Globus pallidus (tissue), 1 donor: ENCODE results near the gene TIMM21.
A peak's percentile ranks its signal among the peaks of the same experiment; 100 is the strongest.

Experiments
- DNase-seq: peaks from one replicate; pipeline ENCODE4 v3.0.0-alpha.2; 2015; ENCODE audit warnings: low spot score

The TIMM21 gene, protein sequence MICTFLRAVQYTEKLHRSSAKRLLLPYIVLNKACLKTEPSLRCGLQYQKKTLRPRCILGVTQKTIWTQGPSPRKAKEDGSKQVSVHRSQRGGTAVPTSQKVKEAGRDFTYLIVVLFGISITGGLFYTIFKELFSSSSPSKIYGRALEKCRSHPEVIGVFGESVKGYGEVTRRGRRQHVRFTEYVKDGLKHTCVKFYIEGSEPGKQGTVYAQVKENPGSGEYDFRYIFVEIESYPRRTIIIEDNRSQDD

GRCh38 chr18:74147779-74148542 is at the start of gene TIMM21, which contains the start of gene FBXO15:
TIMM21 (plus strand) TSS chr18:74148523; CDS start chr18:74148809, 286 bp downstream.
FBXO15 (minus strand) TSS chr18:74147834; CDS start chr18:74147785, 49 bp downstream.
- peak; percentile 95 for DNase-seq

GRCh38 chr18:74108460-74108859 is 39.9 kb upstream of the TIMM21 start:
- no peak for DNase-seq

DNA sequence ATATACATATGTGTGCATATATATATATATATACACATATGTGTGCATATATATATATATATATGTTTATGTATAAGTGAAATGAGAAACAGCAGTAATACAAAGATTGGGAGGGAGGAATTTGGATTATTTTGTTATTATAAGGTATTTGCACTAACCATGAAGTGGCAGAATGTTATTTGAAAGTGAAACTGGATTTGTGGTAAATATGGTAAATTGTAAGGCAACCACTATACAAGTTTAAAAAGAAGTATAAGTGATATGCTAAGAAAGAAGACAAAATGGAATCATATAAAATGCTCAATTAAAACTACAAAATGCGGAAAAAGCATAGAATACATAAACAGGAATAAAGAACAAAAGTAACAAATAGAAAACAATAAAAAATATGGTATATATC is 38.2 kb upstream of the TIMM21 start:
- no peak for DNase-seq

DNA sequence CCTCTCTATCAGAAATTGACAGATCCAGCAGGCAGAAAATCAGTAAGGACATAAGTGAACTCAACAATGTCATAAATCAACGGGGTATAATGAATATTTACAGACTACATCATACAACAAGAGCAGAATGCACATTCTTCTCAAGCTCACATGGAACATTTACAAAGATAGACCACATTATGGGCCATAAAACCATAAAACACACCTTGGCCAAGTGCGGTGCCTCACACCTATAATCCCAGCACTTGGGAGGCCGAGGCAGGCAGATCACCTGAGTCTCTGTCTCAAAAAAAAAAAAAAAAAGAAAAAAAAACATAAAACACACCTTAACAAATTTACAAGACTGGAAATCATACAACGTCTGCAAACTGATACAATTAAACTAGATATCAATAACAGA is 37.3 kb upstream of the TIMM21 start:
- DNase-seq: no peak

DNA sequence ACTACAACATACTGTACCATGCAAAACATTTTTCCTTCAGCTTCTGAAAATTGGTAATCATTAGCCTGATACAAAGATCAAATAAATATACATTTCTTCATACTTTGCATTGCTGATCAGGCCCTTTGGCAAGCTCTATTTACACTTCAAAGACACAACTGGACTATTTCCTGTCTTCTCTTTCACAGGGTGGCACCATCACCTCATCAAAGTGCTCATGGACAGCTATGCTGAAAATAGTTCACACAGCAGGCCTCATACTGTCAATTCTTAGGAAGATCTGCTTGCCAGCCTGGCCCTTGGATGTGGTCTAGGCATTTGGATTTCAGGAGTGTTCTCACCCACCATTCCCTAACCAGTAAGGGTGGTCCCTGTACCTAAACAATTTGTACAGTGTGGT is 34.6 kb upstream of the TIMM21 start:
- no peak for DNase-seq

- no peak for DNase-seq
Measured at GRCh38 chr18:74114116-74114515, 34.2 kb upstream of the TIMM21 start.

DNA sequence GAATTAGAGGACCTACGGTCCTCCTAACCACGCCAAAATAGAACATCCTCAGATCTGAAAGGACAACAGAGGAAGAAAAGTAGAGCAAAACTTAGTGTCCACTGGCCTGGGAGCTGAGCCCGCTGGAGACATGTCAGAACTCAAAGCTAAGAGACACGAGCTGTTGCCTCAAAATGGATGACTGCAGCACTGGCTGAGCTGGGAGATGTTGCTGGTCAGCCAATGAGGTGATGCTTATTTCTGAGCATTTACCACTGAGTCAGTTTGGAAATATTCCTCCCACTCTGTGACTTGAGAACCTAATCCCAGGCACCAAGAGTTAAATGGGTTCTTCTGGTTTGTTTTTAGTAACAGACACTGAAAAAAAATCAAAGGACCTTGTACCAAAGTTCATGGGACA is 33.3 kb upstream of the TIMM21 start:
- no peak for DNase-seq

DNA sequence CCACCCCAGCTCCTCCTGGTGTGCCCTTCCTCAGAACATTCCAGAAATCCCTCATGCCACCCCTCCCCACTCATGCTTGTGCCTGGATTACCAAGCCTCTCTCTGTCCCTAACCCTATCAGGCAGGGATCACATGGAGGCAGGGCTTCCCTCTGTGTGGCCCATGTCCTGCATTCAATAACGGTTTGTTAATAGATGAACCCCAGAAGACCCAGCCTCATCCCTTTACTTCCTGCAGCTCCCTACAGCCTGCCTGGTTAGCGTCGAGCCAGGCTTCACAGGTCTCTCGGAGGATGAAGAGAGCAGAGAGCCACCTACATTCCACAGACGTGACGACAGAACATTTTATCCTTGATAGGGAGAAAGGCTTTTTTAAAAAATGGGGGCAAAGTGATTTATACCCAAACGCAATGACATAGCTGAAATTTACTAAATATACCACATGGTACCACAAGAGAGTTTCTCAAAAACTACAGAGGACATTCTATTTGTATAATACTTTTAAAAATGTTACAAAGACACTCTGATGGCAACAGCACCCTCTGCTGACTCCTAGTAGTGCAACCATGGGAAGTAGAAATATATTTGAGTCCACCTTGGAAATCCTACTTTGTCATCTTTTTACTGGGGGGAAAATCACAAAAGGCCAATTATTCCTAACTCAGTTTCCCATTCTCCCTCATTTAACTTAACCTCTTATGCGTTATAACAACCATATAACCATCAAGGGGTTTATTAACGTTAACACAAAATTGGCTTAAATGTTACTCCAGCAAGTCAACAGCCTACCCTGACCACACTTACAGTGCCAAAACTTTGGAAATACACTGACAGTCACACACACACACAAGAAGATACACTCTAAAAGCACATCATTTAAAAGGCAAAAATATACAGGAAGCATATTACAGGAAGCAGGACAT is 31.4 kb upstream of the TIMM21 start:
- DNase-seq: no peak

- DNase-seq: no peak
Measured at GRCh38 chr18:74123200-74123599, 25.1 kb upstream of the TIMM21 start.

- no peak for DNase-seq
Measured at GRCh38 chr18:74124642-74125041, 23.7 kb upstream of the TIMM21 start.

DNA sequence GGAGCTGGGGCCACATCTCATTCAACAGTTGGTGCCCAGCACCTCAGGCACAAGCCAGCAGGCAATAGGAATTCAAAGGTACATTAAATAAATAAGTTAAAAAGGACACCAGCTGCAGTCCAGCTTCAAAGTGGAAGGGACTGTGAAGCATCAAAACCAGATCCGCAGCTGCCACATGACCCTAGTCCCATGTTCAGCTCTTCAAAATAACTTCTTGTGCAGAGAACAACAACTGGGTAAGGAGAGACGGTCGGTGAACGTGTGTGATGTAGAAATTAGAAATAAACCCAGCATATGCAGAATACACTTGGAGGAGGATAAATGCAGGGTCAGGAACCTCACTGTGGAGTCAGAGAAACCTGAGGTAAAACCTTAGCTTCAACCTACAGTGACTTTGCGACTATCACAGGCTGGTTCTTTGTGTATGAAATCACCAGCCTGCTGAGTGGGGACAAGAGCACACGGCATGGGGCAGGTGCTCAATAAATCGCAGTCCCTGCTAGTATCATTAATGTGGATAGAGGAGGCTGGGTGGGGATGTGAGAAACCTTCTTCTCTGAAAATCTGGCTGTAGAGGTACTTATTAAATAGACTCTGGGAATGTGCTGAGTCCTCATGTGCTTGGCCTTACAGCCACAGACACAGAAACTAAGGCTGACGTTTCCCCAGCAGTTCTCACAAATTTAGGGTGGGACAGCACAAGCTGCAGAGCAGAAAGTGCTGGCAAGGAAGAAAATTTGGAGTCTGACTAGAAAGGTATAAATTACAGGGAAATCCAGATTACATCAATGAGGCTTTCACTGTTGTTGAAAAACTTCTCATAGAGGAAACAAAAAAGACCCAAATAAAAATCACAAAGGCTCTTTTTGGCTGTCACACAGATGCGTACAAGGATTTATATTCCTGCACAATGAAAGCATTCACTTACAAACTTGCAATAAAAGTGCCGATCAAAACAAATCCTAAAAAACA is 21.4 kb upstream of the TIMM21 start:
- DNase-seq: peak; percentile 64

DNA sequence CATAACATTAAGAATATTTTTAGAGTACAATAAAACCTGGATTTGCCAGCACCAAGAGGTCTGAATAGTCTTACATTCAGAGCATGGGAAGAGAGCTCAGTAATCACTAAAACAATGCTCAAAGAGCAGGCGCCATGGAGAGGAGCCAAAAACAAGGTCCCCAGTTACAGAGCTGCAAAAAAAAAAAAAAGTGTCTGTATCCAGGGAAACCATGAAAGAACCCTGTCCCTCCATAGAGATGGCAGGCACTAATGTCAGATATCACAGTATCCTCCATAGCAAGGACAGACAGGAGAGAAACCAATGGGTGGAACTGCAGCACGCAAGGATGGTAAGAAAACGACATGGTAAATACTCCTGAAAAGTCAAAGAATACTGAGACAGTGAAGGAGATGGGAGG is 20.2 kb upstream of the TIMM21 start:
- DNase-seq: peak; percentile 82

- DNase-seq: no peak
Measured at GRCh38 chr18:74131124-74131523, 17.2 kb upstream of the TIMM21 start.

DNA sequence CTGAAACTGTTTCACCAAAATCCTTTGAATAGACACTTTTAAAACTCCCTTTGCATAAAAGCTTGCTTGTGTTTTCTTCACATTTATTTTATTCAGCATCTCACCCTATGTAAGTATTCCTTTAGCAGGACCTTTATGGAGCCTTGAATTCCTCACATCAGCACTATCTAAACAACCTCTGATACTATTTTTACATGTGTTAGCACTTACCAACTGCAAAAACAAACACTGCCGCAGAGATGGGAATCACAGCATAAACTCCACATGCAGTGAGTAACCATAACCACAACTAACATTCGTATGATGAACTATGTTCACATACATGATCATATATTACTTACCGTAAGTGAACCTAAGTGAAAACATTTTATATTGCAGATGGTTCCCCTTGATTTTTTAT is 16.1 kb upstream of the TIMM21 start:
- DNase-seq: no peak

GRCh38 chr18:74137920-74138538 is 10.3 kb upstream of the TIMM21 start:
- DNase-seq: no peak

DNA sequence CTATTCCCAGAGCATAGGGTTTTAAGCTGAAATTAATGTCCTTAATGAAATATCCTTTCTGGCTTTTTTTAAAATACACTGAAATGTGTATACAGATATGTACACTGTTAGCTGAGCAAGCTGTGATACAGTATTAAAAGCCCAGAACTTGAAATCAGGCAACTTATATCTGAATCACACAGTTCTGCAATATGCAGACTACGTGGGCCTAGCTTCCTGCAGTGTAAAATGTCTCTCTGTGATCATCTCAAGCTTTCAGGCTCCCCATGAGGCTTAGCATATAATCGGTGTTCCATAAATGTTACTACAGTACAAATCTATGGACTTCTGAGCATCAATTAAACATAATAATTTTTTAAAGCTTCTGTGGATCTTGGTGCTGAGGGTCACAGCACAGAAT is 8.9 kb upstream of the TIMM21 start:
- DNase-seq: no peak

DNA sequence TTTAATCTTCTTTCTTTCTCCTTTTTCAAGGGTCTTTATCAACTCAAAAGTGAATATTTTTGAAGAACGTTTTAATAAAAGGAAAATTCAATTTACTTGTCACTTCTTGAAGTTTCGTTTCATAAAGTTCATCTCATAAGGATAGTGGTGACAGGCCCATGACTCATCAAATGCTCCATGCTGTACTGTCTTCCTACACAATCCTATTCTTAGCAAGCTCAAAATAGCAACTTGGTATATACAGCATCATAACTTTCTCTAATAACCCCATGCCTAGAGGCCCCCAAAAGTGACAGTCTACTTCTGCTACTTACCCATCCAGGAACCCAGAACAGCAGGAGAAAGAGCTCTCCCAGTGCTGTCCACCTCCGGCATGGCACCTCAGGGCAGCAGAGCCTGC is 8.4 kb upstream of the TIMM21 start:
- no peak for DNase-seq

- no peak for DNase-seq
Measured at GRCh38 chr18:74140582-74140981, 7.7 kb upstream of the TIMM21 start.

DNA sequence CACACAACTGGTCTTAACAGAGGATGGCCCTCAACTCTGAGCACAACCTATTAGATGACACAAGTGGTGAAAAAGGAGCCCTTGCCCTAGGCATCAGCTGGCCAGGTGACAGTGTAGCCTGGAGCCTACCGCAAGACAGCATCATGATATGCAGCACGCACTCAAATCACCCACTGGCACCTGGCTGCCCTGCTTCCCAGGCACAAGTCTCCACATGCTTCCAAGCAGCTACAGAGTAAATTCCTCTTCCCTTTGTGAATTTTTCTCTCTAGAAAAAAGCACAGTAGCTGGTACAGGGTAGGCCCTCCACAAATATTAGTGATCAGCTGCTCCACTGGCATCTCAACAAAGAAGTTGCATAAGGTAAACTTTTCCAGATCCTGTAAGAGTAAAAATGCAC is 6.7 kb upstream of the TIMM21 start:
- DNase-seq: no peak

DNA sequence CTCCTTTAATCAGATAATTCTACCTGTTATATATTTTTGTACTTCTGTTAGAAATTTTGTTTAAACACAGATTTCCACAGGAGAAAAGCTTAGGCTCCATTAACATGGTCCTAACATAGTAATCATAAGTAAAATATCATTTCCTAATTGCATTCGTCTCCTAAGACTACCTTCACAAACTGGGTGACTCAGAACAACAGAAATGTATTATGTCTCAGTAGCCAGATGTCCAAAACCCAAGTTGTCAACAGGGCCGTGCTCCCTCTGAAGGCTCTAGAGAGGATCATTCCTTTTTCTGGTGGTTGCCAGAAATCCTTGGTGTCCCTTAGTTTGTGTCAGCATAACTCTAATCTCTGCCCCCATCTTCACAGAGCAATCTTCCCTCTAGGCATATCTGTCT is 6.1 kb upstream of the TIMM21 start:
- no peak for DNase-seq

- no peak for DNase-seq
Measured at GRCh38 chr18:74146756-74147155, 1.6 kb upstream of the TIMM21 start.
